ENCODE measurements around the gene SYT8. TPM values are rescaled to one million over a fixed set of nuclear protein-coding genes. Genes with fewer than 3 reads are reported as not detected.

The SYT8 gene
- total and polyA plus RNA-seq, 12 donors, result not detected

DNA sequence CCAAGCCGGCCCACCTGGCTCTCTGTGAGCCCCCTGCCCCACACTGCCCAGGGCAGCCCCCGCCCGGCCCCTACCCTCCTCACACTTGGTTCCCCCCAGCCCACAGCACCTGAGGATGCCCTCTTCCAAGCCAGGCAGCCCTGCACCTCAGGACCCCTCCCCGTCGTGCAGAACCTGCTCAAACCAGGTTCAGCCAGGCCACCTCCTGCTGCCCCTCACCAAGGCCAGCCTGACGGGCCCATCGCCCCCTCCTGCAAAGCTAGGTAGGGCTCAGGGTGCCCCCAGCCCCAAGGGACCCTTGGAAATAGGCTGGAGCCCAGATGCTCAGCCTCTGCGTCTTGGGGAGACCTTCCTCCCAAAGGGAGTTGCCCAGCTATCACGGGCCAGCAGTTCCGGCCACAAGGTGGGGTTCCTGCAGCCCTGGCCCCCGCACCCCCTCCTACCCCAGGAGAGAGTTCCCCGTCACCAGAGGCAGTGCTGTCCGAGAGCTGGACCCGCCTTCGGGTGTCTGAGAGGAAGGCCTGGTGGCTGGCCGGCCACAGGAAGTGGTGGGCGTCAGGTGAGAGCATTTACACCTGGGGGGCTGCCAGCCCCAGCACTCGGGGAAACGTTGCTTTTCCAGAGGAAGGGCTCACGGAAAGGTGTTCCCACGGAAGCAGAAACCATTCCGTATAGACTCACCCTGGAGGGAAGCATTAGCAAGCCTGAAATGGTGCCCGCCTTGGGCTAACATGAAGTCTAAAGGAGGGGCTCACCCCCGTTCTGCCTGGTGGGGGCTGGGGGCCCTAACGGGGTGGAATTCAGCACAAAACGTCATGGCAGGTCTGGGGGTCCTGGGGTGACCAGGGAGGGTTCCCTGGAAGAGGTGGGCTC, 3.2 kb upstream of the SYT8 start:
- intact Hi-C loops (cut with DNase I), result loop anchor here (1.0 to 5.0 kb wide), 9 partner anchors 69 to 179 kb away; partner anchors contain the start of gene CTSD (in 1 of the 10)

DNA sequence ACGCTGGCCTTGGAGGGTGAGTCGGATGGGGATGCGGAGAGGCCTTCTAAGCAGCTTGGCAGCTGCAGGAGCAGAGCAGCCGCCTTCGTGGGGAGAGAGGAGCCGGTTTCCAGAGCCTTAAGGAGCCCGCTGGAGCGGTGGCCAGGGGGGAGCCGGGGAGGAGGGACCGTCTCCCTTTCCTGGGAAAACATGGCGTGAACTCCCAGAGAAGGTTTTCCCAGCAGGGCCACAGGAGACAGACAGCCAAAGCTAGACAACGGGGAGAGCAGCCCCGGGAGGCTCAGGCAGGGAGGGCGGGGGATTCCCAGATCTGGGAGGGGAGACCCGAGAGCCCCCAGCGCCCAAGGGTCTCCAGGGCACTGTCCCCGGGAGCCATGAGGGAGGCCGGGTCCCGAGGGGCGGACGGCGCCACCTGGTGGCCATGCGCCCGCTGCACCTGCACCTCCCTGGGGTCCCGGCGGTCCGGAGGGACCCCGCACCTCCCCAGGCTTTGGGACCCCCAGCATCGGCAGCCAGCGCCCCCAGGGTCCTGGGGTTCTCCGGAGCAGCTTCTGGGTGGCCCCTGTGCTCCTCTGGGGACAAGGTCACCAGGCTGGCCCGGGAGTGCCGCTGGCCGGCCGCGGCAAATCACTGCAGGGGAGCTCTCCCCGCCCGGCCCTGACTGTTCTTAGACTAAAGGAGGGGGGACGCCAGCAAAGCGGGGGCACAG, 2.4 kb upstream of the SYT8 start:
- peaks cover 0 to 40% (median 12%) of the 10 kb centered on the region in 7 donors for H3K27me3 ChIP-seq
- H3K4me1 ChIP-seq, result peaks cover 1 to 20% (median 11%) of the 10 kb centered on the region in 9 donors
- H3K4me3 ChIP-seq, result peak overlapping the region in 8 of 10 donors; percentile 8 to 35 (median 28)
- intact Hi-C loops (cut with DNase I), result loop anchor here (1.0 to 5.0 kb wide), 9 partner anchors 70 to 180 kb away; partner anchors contain the start of gene CTSD (in 1 of the 10)
- TF ChIP-seq, protein P1, sequence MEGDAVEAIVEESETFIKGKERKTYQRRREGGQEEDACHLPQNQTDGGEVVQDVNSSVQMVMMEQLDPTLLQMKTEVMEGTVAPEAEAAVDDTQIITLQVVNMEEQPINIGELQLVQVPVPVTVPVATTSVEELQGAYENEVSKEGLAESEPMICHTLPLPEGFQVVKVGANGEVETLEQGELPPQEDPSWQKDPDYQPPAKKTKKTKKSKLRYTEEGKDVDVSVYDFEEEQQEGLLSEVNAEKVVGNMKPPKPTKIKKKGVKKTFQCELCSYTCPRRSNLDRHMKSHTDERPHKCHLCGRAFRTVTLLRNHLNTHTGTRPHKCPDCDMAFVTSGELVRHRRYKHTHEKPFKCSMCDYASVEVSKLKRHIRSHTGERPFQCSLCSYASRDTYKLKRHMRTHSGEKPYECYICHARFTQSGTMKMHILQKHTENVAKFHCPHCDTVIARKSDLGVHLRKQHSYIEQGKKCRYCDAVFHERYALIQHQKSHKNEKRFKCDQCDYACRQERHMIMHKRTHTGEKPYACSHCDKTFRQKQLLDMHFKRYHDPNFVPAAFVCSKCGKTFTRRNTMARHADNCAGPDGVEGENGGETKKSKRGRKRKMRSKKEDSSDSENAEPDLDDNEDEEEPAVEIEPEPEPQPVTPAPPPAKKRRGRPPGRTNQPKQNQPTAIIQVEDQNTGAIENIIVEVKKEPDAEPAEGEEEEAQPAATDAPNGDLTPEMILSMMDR (IDR thresholded peaks at IDR 0.05), result peak; percentile 94 to 100 (median 98)
- WGBS, 2 donors, result 14% methylated on average over 40 of the region's 40 CpGs
- peak overlapping the region in 3 of 10 donors; percentile 21 to 37 (median 26) for H3K27ac ChIP-seq
- ATAC-seq (peak; percentile 74 to 85 (median 80)), DNase-seq (peak in 1 of 2 donors; percentile 73)
- no peaks in the 10 kb centered on the region for H3K9me3 ChIP-seq
- H3K36me3 ChIP-seq, result no peaks in the 10 kb centered on the region

More for the DNA sequence above, 3.2 kb upstream of the SYT8 start:
- ATAC-seq (no peak), DNase-seq (no peak)
- H3K27ac ChIP-seq, result no peak overlapping the region
- H3K36me3 ChIP-seq, result no peaks in the 10 kb centered on the region
- H3K4me3 ChIP-seq, result no peak overlapping the region
- WGBS, 2 donors, result 66 to 73% methylated on average over 25 to 26 of the region's 26 CpGs
- no peaks in the 10 kb centered on the region for H3K9me3 ChIP-seq
- TF ChIP-seq, protein P1 (IDR thresholded peaks at IDR 0.05), result no peak
- H3K27me3 ChIP-seq, result peaks cover 0 to 40% (median 12%) of the 10 kb centered on the region in 7 donors
- peaks cover 2 to 26% (median 19%) of the 10 kb centered on the region in 9 donors for H3K4me1 ChIP-seq

DNA sequence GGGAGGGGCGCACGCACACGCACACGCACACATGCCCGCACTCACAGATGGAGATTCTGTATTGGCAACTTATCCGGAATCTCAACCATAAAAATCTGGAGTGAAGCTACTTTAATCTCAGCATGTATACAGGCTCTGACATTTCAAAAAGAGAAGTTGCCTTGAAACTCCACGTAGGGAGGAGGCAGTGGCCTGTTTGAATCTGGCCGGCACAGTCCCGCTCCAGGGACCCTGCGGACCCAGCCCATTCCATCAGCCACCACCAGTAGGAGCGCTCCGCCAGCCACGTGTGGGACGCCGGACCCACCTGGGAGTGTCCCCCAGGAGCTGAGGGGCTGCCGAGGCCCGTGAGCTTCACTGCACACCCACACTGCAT, 1.9 kb upstream of the SYT8 start:
- ATAC-seq (no peak), DNase-seq (peak in 1 of 2 donors; percentile 14)
- 58 to 64% methylated on average over 17 of the region's 17 CpGs for WGBS, 2 donors
- H3K4me3 ChIP-seq, result peak overlapping the region in 5 of 10 donors; percentile 17 to 35 (median 29)
- no peaks in the 10 kb centered on the region for H3K36me3 ChIP-seq
- peaks cover 0 to 38% (median 12%) of the 10 kb centered on the region in 7 donors for H3K27me3 ChIP-seq
- TF ChIP-seq, protein P1 (IDR thresholded peaks at IDR 0.05), result no peak
- H3K27ac ChIP-seq, result no peak overlapping the region
- intact Hi-C loops (cut with DNase I), result loop anchor here (1.0 to 5.0 kb wide), 9 partner anchors 71 to 181 kb away; partner anchors contain the start of gene CTSD (in 1 of the 10)
- no peaks in the 10 kb centered on the region for H3K9me3 ChIP-seq
- peaks cover 2 to 20% (median 12%) of the 10 kb centered on the region in 9 donors for H3K4me1 ChIP-seq

DNA sequence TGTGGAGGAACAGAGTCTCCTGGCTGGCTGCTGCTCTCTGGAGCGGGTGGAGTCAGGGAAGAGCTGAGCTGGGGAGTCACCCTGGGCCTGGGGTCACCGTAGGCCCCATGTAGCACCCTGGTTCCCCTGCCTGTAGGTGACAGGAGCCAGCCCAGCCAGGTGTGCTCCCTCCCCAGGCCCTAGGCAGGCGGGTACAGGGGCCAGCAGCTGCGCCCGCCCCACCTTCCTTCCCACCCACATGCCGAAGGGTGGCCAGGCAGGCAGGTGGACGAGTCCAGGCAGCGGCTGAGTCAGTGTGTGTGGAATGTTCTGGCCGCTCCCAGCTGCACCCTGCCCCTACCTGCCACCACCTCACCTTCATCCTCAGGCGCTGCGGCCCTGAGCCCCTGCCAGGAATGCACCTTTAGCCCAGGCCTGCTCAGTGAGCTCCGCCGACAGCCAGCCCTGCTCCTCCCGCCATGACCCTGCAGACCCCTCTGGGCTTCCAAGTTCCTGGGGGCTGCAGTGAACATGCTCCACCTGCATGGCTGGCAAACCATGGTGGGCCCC, 654 bp upstream of the SYT8 start:
- DNase-seq (peak in 1 of 2 donors; percentile 7), ATAC-seq (no peak)
- Histone ChIP-seq H3K27ac (no peak overlapping the region), H3K27me3 (peaks cover 0 to 27% (median 12%) of the 10 kb centered on the region in 7 donors), H3K9me3 (no peaks in the 10 kb centered on the region), H3K36me3 (no peaks in the 10 kb centered on the region), H3K4me3 (no peak overlapping the region), H3K4me1 (peaks cover 4 to 29% (median 20%) of the 10 kb centered on the region in 9 donors)
- TF ChIP-seq, protein P1 (IDR thresholded peaks at IDR 0.05), result no peak
- intact Hi-C loops (cut with DNase I), result loop anchor here in 5 of 10 donors (2.0 to 5.0 kb wide), 3 partner anchors 72 to 319 kb away; partner anchors contain the start of gene CTSD (in 1 of the 5)
- WGBS, 2 donors, result 92 to 94% methylated on average over 14 of the region's 14 CpGs

All from heart right ventricle (tissue), 16 donors.